HG02970 (cell line): ENCODE data around the gene SALL3.

Source experiments
- ATAC-seq: cut with Tn5 transposase; IDR thresholded peaks from one replicate; pipeline ENCODE4 v1.9.1; 2021; ENCODE audit warnings: mild to moderate bottlenecking, moderate library complexity, moderate number of reproducible peaks; ENCODE audit not compliant: unreplicated experiment, low FRiP score

SALL3 gene

DNA sequence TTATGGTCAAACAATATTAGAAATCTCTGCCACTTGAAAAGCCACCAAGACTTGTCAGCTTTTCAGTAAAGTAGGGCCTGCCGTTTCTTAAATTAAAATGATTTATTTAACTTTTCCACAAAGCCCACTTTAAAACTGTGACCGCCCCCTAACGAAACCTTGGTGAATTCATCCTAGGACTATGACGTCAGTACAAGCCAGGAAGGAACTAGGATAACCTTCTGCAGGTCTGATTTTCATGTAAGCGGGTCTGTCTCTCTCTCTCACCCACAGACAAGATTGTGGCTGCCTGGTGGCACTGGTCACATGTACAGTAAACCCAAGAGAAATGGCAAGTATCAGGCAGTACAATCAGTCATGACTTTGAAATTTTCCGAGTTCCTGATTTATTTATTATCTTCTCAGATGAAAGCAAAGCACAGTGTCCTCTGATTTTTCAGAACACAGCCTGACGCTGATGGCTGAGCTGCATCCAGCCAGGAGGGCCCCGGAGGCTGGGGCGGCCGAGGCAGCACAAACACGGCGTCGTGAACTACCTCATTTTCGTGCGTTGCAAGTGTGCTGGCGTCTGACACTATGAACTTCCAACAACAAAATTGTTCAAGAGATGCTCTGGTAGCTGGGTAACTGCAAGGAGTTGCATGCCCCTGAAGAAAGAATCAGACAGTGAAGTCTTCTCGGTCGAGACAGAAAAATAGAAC is 18.9 kb downstream of the SALL3 start:
- no peak for ATAC-seq

DNA sequence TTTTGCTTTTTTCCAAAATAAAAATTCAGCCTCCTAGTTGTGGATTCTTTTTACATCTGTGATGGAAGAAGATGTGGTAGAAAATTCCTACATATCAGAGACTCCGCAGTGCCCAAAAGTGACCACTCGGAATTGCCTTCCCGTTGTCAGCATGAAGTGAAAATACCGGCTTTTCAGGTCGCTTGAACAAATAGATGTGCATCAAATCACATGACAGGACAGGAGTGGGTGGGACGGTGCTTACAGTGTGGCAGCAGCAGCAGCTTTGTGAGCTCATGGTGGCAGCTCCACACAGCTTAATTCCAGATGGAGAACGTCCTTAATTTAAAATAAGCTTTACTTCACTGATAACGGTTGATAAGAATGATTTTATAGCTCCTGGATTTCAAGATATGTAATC is 20.3 kb downstream of the SALL3 start:
- no peak for ATAC-seq

DNA sequence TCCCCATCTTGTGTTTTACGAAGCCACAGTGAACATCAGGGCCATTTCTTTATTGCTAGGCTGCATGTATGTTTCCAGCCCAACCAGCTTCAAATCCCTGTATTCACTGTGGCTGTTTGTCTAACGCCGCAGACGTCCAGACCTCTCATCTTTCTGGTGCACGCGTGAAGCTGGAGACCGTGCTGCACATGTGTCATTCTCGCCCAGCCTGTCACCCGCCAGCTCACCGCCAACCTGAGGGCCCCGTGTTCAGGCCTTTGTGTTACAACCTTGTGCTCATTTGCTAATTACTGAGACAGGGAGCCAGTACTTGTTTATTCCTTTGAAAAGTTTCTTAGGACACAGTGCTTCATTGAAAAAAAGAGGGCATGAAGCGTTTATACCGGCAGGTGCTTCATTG is 21.4 kb downstream of the SALL3 start:
- ATAC-seq: no peak

DNA sequence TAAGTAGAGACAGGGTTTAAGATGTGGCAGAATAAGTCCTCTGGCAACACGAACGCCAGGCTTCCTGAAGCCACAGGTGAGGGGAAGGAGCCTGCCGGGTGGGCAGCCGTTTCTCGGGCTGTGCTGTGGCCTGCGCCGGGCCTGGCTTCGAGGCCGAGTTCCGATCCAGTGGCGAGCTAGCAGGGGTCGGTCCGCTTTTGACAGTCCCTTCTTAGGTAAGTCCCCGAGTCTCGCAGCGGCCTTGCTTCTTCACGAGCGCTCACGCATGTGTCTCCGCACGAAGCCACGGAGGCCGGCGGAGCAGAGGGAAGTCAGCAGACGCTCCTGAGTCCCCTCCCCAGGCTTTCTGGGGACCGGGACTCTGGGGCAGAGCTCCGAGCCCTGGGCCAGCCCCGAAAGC is 26.0 kb downstream of the SALL3 start:
- ATAC-seq: no peak

DNA sequence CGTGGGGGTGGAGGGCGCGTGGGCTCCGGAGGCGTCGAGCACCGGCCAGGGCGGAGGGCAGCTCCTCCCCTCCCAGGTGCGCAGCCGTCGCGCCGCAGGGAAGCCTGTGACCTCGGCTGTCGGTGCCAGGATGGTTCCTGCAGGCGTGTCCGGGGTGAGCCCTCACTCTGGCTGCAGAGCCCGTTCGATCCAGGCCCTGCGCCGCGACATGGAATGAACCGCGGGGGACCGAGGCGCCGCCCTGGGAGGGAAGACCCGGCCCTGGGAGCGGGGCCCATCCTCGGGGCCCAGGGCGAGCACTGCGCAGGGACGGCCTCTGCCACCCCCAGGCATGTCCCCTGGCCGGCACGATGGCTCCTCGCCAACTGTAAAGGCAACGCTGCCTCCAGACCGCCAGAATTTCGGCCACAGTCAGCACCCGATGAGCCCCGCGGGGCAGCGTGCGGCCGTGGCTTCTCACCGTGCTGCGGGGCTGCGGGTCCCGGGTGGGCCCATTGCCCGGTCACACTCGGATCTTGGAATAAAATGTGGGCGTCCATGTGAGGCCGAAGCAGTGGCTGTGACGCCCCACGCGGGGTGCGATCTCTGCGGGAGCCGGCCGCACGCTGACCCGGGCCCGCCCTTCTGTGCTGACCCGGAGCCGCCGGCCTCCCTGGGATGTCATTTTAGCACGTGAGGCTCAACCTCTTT is 26.6 kb downstream of the SALL3 start:
- no peak for ATAC-seq

DNA sequence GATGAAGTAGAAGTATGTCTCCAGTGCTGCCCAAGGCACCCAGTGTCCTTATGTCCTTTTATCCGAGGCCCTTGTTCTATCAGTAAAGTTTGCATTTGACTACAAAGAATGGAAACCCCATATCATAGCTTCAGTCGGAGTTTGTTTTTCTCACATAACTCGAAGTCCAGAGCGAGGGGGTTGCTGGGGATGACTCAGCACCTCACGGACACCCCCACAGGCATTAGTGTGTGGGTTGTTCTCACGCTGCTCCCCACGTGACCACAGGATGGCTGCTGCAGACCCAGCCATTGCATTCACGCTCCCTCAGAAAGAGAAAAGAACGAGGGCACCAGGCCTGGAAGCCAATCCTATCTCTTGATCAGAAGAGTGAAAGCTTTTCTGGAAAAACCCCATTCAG is 27.8 kb downstream of the SALL3 start:
- no peak for ATAC-seq

DNA sequence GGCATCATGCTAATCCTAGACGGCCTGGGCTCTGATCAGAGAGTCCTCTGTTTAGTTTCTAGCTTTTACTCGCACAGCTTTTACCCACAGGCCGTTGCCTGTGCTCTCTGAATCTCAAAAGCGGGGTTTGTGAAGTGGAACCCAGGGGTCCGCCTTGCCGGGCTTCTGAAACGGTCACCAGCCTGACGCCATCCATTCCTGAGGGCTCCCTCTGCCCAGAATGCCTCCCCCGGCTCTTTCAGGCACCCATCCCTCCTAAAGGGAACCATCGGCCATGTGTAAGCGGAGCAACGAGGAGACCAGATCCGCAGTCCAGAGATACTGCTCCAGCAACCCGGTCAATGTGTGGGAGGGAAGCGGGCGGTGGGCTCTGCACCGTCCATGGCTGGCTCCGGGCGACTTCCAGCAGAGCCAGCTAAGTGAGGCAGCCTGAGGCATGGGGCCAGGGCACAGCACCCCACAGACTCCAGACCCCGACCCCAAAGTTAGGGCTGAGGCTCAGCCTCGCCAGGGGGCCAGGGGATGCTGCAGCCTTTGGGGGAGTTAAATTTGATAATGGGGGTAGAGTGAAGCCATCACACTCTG is 28.8 kb downstream of the SALL3 start:
- no peak for ATAC-seq

DNA sequence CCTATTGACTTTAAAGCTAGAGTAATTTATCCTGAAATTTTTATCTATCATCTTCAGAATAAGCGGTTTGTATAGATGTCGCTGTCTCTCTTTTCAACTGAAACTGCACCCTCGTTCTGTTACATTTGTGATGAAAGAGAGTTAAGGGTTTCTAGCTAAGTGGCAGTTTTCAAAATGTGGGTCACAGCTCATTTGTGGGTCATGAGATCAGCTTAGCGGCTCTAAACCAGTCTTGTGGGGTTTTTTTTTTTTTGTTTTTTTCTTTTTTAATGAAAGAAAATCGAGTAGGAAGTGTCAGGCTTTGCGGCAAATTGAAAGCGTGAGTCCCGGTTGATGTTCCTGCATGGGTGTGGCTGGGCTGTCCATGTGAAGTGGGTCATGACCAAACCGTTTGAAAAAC is 31.2 kb downstream of the SALL3 start:
- ATAC-seq: no peak

DNA sequence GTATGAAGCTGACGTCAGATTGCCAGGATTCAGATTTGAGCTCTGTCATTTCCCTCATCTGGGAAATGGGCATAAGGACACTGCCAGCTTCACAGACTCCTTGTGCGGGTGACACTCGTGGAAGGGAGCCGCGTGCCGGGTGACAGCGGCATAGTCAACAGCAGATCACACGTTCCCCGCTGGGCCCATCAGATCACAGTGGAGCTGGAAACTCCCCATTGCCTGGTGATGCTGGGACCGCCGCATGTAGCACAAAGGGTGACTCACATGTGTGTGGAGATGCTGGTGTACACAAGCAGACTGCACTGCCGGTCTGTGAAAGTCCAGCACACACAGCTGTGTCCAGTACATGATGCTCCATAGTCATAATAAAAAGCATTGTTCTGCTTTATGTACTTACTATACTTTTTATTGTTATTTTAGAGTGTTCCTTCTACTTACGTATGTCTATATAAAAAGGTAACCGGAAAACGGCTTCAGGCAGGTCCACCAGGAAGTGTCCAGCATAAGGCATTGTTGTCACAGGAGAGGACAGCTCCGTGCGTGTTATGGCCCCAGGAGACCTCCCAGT is 31.8 kb downstream of the SALL3 start:
- ATAC-seq: no peak

DNA sequence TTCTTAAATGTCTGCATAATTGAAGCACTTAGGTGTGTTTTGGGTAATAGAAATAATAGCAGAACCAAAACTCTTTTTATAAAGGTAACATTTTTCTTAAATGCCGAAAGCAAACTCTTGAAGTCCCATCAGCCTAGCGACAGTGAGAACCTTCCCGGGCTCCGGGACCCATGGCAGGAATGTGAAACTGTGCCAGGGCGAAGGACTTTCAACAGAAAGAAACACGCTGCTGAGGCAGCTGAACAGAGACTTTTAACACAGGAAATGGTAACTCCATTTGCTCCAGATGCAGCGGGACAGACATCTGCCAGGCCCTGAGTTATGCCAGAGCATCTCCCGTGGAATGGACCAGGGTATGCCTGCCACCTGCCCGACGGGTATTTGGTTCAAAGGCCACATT is 34.3 kb downstream of the SALL3 start:
- no peak for ATAC-seq

DNA sequence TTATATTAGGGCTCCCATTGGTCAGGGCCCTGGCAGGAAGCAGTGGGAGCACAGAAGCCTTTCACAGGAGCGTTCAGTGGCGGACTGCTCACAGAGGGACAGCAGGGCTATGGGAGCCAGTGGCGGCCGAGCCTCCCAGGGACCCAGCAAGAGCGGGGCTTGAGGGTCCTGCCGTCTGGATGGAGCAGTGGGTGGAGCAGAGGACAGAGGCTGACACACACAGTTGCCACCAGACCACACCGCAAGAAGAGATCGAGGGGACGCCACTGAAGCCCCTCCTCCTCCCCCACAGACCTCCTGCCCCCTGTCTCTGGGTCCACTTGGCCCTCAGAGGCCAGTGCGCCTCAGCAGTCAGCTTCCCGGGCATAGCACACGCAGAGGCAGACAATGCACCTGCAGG is 39.3 kb downstream of the SALL3 start:
- ATAC-seq: no peak

DNA sequence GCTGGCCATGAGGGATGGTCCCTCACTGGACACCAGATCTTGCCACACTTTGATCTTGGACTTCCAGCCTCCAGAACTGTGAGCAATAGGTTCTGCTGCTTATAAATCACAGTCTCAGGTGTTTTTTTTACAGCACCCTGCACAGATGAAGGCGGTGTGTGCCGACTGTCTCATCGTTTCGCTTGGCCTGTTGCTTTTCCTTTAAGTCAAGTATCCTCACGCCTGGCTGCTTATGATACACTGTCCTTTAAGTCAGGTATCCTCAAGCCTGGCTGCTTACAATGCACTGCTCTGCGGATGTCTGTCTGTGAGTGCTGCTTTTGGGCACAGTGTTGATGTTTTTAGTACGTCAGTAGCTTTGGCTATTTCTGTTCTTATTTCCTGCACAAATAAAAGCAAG is 40.3 kb downstream of the SALL3 start:
- no peak for ATAC-seq

DNA sequence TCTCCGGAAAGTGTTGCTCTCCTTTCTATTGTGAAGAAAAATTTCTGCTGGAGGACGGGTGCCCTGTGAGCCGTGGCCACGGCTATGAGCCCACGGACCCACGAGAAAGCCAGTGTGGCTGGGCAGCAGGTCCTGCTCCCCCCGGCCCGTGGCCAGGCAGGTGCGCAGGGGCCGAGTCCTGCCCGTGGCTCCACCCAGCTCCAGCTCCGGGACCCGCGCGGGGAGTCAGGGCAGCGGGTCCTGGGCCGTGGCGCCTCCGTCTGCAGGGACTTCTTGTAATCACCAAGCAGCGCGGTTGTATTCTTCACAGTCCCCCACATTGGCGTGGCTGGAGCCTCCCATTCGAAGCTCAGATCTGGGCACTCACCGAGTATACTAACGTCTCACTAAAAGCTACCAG is 43.0 kb downstream of the SALL3 start:
- ATAC-seq: no peak

DNA sequence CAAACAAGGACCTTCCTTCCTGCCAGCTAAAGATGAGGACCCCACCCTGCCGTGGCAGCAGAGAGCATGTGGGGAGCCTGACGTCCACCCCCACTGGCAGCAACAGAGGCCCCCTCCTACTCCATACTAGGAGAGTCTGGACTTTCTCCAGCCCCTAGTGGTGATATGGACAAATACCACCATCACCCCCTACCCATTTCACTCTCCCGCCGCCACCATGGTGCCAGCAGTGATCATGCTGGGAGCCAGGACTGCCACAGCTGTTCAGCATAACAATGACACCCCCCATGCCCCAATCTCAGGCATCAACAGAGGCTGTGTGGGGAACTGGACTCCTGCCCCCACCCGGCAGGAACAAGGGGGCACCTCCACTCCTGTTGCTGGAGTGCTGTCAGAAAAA is 46.9 kb downstream of the SALL3 start:
- no peak for ATAC-seq

DNA sequence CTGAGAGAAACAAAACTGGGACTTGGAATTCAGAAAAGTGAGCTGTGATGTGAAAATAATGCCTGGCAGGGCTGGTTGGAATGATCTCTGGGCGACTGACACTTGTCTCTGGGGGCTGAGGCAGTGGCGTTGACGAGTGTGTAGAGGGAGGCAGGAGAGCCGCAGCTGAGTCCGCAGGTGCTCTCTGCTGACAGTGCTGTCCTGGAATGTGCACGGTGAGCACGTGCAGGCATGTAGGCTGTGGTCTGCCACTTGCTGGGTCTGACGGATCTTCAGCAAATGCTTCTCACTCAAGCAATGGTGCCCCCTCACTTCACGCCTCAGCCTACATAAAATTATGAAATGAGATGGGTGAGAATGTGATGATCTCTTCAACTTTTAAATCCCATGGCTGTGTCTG is 51.1 kb downstream of the SALL3 start:
- no peak for ATAC-seq

DNA sequence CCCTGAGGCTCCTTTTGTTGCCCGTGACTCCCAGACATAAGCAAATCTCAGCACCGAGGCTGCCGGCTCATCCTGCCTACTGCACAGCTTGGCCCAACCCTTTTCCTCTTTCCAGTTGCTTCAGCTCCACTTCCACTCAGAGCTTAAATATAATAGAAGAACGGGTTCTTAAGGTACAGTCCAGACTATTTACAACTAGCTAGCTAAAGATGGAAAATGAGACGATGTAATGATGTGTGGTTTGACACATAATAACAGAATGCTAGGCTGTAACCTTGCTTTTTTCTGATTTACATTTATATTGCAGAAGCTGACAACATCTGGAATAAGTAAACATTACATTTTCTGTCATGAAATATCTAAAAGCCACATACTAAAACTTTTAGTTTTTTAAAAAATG is 62.7 kb downstream of the SALL3 start:
- no peak for ATAC-seq

DNA sequence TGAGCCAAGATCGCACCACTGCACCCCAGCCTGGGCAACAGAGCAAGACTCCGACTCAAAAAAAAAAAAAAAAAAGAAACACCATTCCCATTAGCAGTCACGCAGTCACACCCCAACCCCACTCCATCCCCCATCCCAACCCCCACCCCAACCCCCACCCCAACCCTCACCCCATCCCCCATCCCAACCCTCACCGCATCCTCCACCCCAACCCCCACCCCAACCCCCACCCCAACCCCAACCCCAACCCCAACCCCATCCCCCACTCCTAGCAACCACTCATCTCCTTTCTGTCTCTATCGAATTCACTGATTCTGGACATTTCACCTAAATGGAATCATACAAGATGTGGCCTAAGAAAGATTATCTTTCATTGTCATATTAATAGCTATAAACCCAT is 63.7 kb downstream of the SALL3 start:
- no peak for ATAC-seq

DNA sequence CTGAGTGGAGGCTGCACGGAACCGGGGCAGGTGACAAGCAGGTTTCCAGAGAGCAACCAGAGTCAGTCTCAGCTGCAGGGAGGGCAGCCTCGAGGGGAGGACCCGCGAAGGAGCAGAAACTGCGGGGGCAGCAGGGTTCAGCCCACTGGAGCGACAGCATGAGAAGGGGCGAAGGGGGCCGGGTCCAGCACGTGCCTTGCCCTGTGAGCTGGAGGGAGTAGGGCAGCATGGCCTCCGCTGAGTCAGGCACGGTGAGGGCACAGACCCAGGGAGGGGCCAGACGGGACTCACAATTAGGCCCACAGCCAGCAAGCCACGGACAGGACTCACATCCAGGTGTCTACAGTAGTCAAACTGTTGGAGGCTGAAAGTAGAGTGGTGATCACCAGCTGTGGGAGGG is 66.9 kb downstream of the SALL3 start:
- ATAC-seq: no peak

DNA sequence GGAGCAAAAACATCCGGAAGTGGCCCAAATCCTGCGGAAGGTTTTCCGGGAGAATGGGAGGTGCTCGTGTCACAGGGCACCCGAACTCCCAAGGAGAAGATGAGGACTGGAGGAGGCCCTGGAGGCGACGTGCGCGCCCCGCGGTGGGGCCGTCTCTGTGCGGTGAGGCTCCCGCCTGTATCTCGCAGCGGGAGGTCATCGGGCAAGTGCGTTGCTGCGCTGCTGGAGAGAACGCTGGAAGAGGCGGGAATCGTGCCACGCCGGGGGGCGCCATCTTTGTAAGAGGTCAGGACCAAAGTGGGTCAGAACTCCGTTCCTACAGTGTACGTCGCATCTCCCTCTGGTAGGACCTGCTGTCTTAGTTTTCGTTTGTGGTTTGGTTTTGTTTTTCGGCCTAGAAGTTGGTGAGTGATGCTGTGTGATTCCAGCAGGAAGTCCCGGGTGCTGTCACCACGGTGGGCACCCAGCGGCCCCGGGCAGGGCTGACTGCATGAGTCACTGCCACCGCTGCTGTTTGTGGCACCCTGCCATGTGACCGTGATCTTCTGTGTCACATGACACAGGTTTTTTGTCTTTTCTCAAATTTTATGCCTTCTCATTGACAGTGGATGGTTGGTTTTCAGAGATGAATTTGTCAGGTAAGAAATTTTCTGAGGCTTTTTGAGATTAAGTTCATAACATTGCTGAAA is 68.1 kb downstream of the SALL3 start:
- ATAC-seq: no peak

DNA sequence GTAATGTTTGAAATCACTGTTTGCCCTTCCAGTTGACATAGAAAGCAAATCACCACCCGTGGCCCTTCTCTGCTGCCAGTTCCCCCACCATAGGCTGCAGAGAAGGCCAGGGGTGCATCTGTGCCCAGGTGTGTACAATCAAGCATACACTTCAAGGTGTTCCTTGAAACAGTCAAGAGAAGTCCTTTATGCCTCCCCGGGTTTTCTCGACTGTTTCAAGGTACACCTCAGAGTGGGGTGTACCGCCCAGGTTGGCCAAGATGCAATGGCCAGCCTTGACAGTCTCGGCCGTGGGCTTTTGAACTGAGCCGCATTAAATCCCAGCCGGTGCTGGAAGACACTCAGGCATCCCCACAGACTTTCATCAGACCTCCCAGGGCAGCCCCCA is 68.6 kb downstream of the SALL3 start:
- no peak for ATAC-seq

DNA sequence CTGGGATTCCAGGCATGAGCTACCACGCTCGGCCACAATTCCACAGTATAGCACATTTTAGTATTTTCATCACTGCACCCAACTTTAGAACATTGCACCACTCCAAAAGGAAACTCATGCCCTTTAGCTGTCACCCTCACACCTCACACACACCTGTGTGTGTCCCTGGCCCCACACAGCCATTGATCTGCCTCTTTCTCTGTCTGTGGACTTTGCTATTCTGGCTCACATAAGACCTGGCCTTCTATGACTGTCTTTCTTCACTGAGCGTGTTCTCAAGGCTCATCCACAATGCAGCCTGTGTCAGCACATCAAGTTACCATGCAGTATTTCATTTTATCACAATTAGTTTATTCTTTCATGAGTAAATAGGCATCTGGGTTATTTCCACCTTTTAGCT is 69.9 kb downstream of the SALL3 start:
- ATAC-seq: no peak
